ENCODE results near the gene SLC6A13. TPM values are rescaled to one million over a fixed set of nuclear protein-coding genes. Genes with fewer than 3 reads are reported as not detected.
"Not testable (repeated sequence)": the region's sequence is repeated elsewhere in the genome, so short reads cannot be mapped to it uniquely, and the experiment has no call there.

The SLC6A13 gene
- total RNA-seq, 1 experiment from 2014 or later: 0.37 TPM

- TF ChIP-seq ERG (CRISPR knock-in tag; IDR thresholded peaks at IDR 0.05) (no peak), ZNF232 (CRISPR knock-in tag; IDR thresholded peaks at IDR 0.05) (no peak), PRRX2 (CRISPR knock-in tag; IDR thresholded peaks at IDR 0.05) (no peak), IRF2 (CRISPR knock-in tag; IDR thresholded peaks at IDR 0.05; ENCODE audit: borderline replicate concordance, low read depth) (no peak), NR1H2 (CRISPR knock-in tag; IDR thresholded peaks at IDR 0.05) (no peak)
Observed at GRCh38 chr12:189622-189962, 73.0 kb downstream of the SLC6A13 start (continued).

DNA sequence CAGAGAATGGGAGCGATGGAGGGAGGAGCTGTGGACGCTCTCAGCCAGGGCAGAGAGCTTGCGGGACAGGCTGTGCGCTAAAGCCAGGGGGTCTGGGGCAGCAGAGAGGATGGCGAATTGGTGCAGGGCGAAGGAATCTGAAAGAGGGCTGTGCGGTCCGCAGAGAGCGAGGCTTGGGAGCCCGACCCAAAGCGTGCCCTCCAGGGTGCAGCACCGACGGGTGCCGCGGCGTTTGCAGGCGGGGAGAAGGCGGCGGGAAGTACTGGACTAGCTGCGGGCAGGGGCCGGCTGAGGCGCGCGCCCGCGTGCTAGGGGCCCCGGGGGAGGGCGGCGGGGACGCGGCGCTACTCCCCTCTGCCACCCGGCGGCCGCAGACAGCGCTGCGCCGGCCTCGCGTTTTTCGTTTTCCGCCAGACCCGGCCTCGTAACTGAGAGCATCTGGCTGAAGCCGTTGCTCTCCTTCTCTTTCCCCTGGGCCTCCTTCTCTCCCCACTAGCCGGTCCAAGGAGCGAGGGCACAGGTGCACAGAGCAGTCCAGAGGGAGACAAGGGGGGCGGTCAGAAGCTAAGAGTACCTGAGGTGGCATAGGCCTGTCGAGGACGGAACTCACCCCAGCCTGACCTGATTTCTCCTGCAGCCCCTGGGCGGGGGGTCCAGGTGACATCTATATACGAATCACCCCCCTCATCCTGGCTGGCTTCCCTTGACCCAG is 73.6 kb downstream of the SLC6A13 start:
- ChIA-PET CTCF (interaction anchor here (0.6 to 4.2 kb wide), 26 partner anchors 10 to 1445 kb away, joined by 3 to 52 read pairs (median 6); no protein-coding TSS in a partner anchor), POLR2A (interaction anchor here (1.6 kb wide), 1 partner anchor 24 kb away, joined by 5 read pairs; no protein-coding TSS in a partner anchor)
- peak overlapping the region; percentile 85 for H3K4me3 Mint-ChIP-seq
- peaks cover 45% of the 10 kb centered on the region for H3K27me3 Mint-ChIP-seq (ENCODE audit: low read depth)
- 0 out of 2 replicates have a peak, but pooled peaks cover 3% of the 10 kb centered on the region for H3K36me3 Mint-ChIP-seq
- DNase-seq (ENCODE audit: low spot score) (peak; percentile 75), ATAC-seq (peak; percentile 84)
- peaks cover 6% of the 10 kb centered on the region for H3K9me3 Mint-ChIP-seq
- no peak overlapping the region for H3K27ac Mint-ChIP-seq
- no peaks in the 10 kb centered on the region for H3K4me1 Mint-ChIP-seq
- TF ChIP-seq CREM (CRISPR knock-in tag; IDR thresholded peaks at IDR 0.05) (no peak), ZNF423 (CRISPR knock-in tag; IDR thresholded peaks at IDR 0.05) (peak; percentile 61), ETV6 (CRISPR knock-in tag; IDR thresholded peaks at IDR 0.05) (0 out of 2 replicates have a peak, but pooled peaks have one; percentile 13), SP1 (CRISPR knock-in tag; conservative IDR thresholded peaks at IDR 0.05) (0 out of 2 replicates have a peak, but pooled peaks have one; percentile 44), FOXK1 (CRISPR knock-in tag; IDR thresholded peaks at IDR 0.05) (0 out of 2 replicates have a peak, but pooled peaks have one; percentile 30), NR1H2 (CRISPR knock-in tag; IDR thresholded peaks at IDR 0.05) (no peak), CTCF (IDR thresholded peaks at IDR 0.05) (peak; percentile 54; the same call in 1 of the 2 replicates), FOXP1 (CRISPR knock-in tag; IDR thresholded peaks at IDR 0.05; ENCODE audit: borderline replicate concordance) (peak; percentile 72), MAX (CRISPR knock-in tag; IDR thresholded peaks at IDR 0.05) (0 out of 2 replicates have a peak, but pooled peaks have one; percentile 23), HMGXB4 (CRISPR knock-in tag; IDR thresholded peaks at IDR 0.05) (peak; percentile 69), OVOL2 (CRISPR knock-in tag; IDR thresholded peaks at IDR 0.05; ENCODE audit: borderline replicate concordance) (no peak)

DNA sequence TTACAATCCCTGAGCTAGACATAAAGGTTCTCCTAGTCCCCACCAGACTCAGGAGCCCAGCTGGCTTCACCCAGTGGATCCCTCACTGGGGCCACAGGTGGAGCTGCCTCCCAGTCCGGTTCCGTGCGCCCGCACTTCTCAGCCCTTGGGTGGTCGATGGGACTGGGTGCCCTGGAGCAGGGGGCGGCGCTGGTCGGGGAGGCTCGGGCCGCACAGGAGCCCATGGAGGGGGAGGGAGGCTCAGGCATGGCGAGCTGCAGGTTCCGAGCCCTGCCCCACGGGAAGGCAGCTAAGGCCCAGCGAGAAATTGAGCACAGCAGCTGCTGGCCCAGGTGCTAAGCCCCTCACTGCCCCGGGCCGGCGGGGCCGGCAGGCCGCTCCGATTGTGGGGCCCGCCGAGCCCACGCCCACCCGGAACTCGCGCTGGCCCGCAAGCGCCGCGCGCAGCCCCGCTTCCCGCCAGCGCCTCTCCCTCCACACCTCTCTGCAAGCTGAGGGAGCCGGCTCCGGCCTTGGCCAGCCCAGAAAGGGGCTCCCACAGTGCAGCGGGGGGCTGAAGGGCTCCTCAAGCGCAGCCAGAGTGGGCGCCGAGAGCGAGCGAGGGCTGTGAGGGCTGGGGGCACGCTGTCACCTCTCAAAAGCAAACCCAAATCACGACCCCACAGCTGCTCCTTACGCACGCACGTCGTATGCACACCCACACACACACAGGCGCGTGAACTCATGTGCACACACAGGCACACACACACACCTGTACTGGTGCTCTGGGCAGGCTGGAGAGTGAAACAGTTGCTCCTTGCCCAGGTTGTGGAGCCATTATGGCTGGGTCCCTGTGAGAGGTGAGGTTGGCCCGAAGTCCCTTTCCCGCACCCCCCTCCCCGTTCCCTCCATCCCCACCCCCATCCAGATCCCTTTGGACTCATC is 74.4 kb downstream of the SLC6A13 start:
- not testable (repeated sequence) for H3K27ac Mint-ChIP-seq; H3K9me3 Mint-ChIP-seq; H3K4me1 Mint-ChIP-seq; DNase-seq (ENCODE audit: low spot score); H3K36me3 Mint-ChIP-seq
- POLR2A ChIA-PET: interaction anchor here (0.8 to 1.6 kb wide), 2 partner anchors 25 to 60 kb away, joined by 5 to 6 read pairs; no protein-coding TSS in a partner anchor
- CTCF ChIA-PET: interaction anchor here (0.6 to 4.2 kb wide), 32 partner anchors 9 to 1446 kb away, joined by 3 to 52 read pairs (median 4); no protein-coding TSS in a partner anchor
- Mint-ChIP-seq H3K4me3 (peak overlapping the region; percentile 85), H3K27me3 (ENCODE audit: low read depth) (peaks cover 45% of the 10 kb centered on the region)
- ATAC-seq: peak; percentile 5; the same call in 1 of the 2 replicates

All from WTC11 (cell line).